ENCODE data around the gene KAZN.

DNA sequence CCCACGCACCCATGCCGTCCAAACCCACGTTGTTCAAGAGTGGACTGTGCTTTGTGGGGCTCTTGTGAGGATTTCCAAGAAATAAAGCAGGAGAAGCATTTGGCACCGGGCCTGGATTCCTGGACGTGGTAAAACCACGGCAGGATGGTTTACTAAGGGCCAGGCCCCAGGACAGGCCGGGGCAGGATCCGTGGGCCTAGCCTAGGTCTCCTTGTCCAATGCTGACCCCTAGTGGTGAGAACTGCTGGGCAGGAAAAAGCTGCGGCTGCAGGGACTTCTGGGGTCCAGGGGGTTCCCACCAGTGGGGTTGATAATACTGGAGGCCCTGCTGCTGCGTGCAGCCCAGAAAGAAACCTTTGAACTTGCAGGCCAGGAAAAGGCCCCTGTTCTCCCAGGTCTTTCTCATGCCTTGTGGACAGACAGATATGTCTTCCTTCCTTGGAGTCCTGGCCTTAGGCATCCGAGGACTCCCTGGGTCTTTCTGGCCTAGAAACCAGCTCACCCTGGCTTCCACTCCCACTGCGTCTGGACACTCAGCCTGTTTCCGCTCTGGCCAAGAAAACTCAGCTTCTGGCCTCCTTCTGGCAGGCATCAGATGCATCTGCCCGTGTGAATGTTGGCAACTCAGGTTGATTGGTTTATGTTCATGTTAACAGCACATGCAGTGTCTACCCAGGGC, 448.1 kb downstream of the KAZN start:
- TF ChIP-seq, protein P1, sequence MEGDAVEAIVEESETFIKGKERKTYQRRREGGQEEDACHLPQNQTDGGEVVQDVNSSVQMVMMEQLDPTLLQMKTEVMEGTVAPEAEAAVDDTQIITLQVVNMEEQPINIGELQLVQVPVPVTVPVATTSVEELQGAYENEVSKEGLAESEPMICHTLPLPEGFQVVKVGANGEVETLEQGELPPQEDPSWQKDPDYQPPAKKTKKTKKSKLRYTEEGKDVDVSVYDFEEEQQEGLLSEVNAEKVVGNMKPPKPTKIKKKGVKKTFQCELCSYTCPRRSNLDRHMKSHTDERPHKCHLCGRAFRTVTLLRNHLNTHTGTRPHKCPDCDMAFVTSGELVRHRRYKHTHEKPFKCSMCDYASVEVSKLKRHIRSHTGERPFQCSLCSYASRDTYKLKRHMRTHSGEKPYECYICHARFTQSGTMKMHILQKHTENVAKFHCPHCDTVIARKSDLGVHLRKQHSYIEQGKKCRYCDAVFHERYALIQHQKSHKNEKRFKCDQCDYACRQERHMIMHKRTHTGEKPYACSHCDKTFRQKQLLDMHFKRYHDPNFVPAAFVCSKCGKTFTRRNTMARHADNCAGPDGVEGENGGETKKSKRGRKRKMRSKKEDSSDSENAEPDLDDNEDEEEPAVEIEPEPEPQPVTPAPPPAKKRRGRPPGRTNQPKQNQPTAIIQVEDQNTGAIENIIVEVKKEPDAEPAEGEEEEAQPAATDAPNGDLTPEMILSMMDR (IDR thresholded peaks at IDR 0.05; ENCODE audit: control extremely low read depth in 1 of 3, insufficient read depth in 1 of 3, low read depth in 1 of 3, low read length in 3 of 3), result peak; percentile 87 to 95 (median 92)
- TF ChIP-seq NRF1 (IDR thresholded peaks at IDR 0.05; ENCODE audit: low read depth, low read length) (no peak), SP1 (IDR thresholded peaks at IDR 0.05; ENCODE audit: low read depth, low read length) (no peak), BRCA1 (IDR thresholded peaks at IDR 0.05; ENCODE audit: low read depth, low read length) (no peak), TBP (IDR thresholded peaks at IDR 0.05; ENCODE audit: low read depth, low read length) (no peak), POLR2AphosphoS5 (IDR thresholded peaks at IDR 0.05; ENCODE audit: low read depth, low read length) (no peak), GTF2F1 (IDR thresholded peaks at IDR 0.05; ENCODE audit: borderline replicate concordance, low read depth, low read length) (no peak), EGR1 (IDR thresholded peaks at IDR 0.05; ENCODE audit: borderline replicate concordance, low read depth, low read length) (peak; percentile 59), KDM1A (IDR thresholded peaks at IDR 0.05; ENCODE audit: borderline replicate concordance, low read length) (no peak), JUND (IDR thresholded peaks at IDR 0.05; ENCODE audit: low read length) (no peak)
- TF ChIP-seq, protein P2, sequence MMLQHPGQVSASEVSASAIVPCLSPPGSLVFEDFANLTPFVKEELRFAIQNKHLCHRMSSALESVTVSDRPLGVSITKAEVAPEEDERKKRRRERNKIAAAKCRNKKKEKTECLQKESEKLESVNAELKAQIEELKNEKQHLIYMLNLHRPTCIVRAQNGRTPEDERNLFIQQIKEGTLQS (IDR thresholded peaks at IDR 0.05; ENCODE audit: insufficient read depth, low read depth, low read length), result no peak
